ENCODE results near the gene LAMA2. TPM values are rescaled to one million over a fixed set of nuclear protein-coding genes. Genes with fewer than 3 reads are reported as not detected.

LAMA2 gene
- total RNA-seq, 1 donor from 2014 or later = 1.8 TPM

DNA sequence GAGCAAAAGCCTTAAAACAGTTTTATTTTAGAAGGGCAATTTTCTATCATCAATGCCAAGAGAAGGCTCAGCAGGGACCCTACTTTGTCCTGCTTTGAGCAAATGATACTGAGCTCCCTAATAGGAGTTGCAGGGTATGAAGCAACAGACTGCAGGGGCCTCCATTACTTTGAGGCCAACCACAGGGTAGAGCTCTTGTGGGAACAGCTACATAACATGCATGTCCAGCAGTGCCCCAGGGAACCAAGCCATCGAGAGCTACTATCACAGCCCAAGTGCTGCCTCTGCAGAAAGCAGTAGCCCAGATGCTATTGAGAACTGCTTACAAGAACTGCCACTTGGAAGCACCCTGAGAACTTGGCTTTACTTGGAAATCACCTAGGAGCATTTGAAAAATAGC lies 222.1 kb downstream of the LAMA2 start:
- Histone ChIP-seq H3K27me3 (ENCODE audit: insufficient read depth, low read length) (no peaks in the 10 kb centered on the region), H4K20me1 (ENCODE audit: insufficient read depth, low read length) (no peaks in the 10 kb centered on the region), H3K4me1 (ENCODE audit: insufficient read depth, low read length) (no peaks in the 10 kb centered on the region), H3K9ac (ENCODE audit: low read length) (no peak overlapping the region), H3K9me3 (ENCODE audit: insufficient read depth, low read depth, low read length) (no peaks in the 10 kb centered on the region), H3K79me2 (ENCODE audit: insufficient read depth, low read length) (no peaks in the 10 kb centered on the region), H3K4me3 (ENCODE audit: insufficient read depth, low read depth, low read length) (no peak overlapping the region), H3K27ac (ENCODE audit: low read depth, low read length) (no peak overlapping the region), H3K36me3 (ENCODE audit: insufficient read depth, low read length) (no peaks in the 10 kb centered on the region), H3K4me2 (ENCODE audit: low read length) (no peak overlapping the region), H2AFZ (ENCODE audit: low read depth, low read length) (no peak overlapping the region)
- DNase-seq (ENCODE audit: low read depth) = no peak
- Mint-ChIP-seq H3K4me1 (ENCODE audit: low read depth, unreplicated experiment) (no peaks in the 10 kb centered on the region), H3K4me3 (ENCODE audit: unreplicated experiment) (no peak overlapping the region), H3K9me3 (ENCODE audit: unreplicated experiment) (no peaks in the 10 kb centered on the region), H3K36me3 (ENCODE audit: low read depth, unreplicated experiment) (no peaks in the 10 kb centered on the region), H3K27ac (ENCODE audit: unreplicated experiment) (no peak overlapping the region), H3K27me3 (ENCODE audit: low read depth, unreplicated experiment) (no peaks in the 10 kb centered on the region)
- FAIRE-seq = no peak
- TF ChIP-seq EZH2 (IDR thresholded peaks at IDR 0.05; ENCODE audit: insufficient read depth, low read length) = no peak
- TF ChIP-seq, protein P1, sequence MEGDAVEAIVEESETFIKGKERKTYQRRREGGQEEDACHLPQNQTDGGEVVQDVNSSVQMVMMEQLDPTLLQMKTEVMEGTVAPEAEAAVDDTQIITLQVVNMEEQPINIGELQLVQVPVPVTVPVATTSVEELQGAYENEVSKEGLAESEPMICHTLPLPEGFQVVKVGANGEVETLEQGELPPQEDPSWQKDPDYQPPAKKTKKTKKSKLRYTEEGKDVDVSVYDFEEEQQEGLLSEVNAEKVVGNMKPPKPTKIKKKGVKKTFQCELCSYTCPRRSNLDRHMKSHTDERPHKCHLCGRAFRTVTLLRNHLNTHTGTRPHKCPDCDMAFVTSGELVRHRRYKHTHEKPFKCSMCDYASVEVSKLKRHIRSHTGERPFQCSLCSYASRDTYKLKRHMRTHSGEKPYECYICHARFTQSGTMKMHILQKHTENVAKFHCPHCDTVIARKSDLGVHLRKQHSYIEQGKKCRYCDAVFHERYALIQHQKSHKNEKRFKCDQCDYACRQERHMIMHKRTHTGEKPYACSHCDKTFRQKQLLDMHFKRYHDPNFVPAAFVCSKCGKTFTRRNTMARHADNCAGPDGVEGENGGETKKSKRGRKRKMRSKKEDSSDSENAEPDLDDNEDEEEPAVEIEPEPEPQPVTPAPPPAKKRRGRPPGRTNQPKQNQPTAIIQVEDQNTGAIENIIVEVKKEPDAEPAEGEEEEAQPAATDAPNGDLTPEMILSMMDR (IDR thresholded peaks at IDR 0.05; ENCODE audit: insufficient read depth, low read depth, low read length) = no peak

DNA sequence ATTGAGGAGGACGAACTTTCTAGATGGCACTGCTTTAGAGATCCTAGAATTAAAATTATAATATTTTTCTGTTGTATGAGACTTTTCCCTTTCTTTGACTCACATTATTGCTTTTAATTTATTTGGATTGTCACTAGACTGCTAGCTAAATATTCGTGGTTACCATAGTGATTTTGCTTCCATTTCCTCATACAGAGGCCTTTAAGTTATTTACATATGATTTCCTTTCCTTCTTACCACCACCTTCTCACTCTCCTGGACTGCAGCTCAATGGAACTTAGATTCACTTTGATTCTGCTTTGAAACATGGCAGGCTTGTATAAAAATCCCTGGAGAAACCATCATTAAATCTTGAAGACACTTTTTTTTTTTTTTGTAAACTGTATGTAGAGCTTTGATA lies 222.9 kb downstream of the LAMA2 start:
- Mint-ChIP-seq H3K27ac (ENCODE audit: unreplicated experiment) (no peak overlapping the region), H3K36me3 (ENCODE audit: low read depth, unreplicated experiment) (no peaks in the 10 kb centered on the region), H3K9me3 (ENCODE audit: unreplicated experiment) (no peaks in the 10 kb centered on the region), H3K4me3 (ENCODE audit: unreplicated experiment) (no peak overlapping the region), H3K4me1 (ENCODE audit: low read depth, unreplicated experiment) (no peaks in the 10 kb centered on the region), H3K27me3 (ENCODE audit: low read depth, unreplicated experiment) (no peaks in the 10 kb centered on the region)
- DNase-seq (ENCODE audit: low read depth) (no peak), FAIRE-seq (no peak)
- no peak overlapping the region for H3K27ac ChIP-seq (ENCODE audit: low read depth, low read length)
- no peaks in the 10 kb centered on the region for H3K36me3 ChIP-seq (ENCODE audit: insufficient read depth, low read length)
- H2AFZ ChIP-seq (ENCODE audit: low read depth, low read length) = no peak overlapping the region
- no peak overlapping the region for H3K9ac ChIP-seq (ENCODE audit: low read length)
- TF ChIP-seq, protein P1 (IDR thresholded peaks at IDR 0.05; ENCODE audit: insufficient read depth, low read depth, low read length) = no peak
- TF ChIP-seq EZH2 (IDR thresholded peaks at IDR 0.05; ENCODE audit: insufficient read depth, low read length) = no peak
- no peaks in the 10 kb centered on the region for H3K27me3 ChIP-seq (ENCODE audit: insufficient read depth, low read length)
- no peaks in the 10 kb centered on the region for H3K9me3 ChIP-seq (ENCODE audit: insufficient read depth, low read depth, low read length)
- no peaks in the 10 kb centered on the region for H3K4me1 ChIP-seq (ENCODE audit: insufficient read depth, low read length)
- H4K20me1 ChIP-seq (ENCODE audit: insufficient read depth, low read length) = no peaks in the 10 kb centered on the region
- no peak overlapping the region for H3K4me3 ChIP-seq (ENCODE audit: insufficient read depth, low read depth, low read length)
- H3K79me2 ChIP-seq (ENCODE audit: insufficient read depth, low read length) = no peaks in the 10 kb centered on the region
- H3K4me2 ChIP-seq (ENCODE audit: low read length) = no peak overlapping the region

DNA sequence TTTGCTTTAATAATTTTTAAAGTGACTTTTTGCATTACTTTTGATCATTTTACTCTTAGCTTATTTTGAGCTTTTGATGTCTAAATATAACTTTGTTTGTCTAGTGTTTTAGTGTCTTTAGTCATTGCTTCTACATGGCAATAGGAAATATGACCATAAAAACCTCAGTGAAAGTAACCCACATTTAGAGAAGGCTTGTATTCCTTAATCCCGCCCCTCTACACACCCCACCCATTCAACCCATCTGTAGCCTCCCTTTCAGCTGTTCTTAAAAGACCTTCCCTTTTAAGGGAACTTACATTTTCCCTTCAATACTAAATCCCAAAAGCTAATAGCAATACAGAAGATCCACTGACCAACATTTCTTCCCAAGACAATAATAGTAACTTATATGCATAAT lies 225.4 kb downstream of the LAMA2 start:
- FAIRE-seq (no peak), DNase-seq (ENCODE audit: low read depth) (no peak)
- Histone ChIP-seq H3K9me3 (ENCODE audit: insufficient read depth, low read depth, low read length) (no peaks in the 10 kb centered on the region), H3K27ac (ENCODE audit: low read depth, low read length) (no peak overlapping the region), H3K4me2 (ENCODE audit: low read length) (no peak overlapping the region), H3K4me3 (ENCODE audit: insufficient read depth, low read depth, low read length) (no peak overlapping the region), H3K4me1 (ENCODE audit: insufficient read depth, low read length) (no peaks in the 10 kb centered on the region), H3K27me3 (ENCODE audit: insufficient read depth, low read length) (no peaks in the 10 kb centered on the region), H3K79me2 (ENCODE audit: insufficient read depth, low read length) (no peaks in the 10 kb centered on the region), H3K9ac (ENCODE audit: low read length) (no peak overlapping the region), H3K36me3 (ENCODE audit: insufficient read depth, low read length) (no peaks in the 10 kb centered on the region), H2AFZ (ENCODE audit: low read depth, low read length) (no peak overlapping the region), H4K20me1 (ENCODE audit: insufficient read depth, low read length) (no peaks in the 10 kb centered on the region)
- Mint-ChIP-seq H3K4me3 (ENCODE audit: unreplicated experiment) (no peak overlapping the region), H3K27me3 (ENCODE audit: low read depth, unreplicated experiment) (no peaks in the 10 kb centered on the region), H3K4me1 (ENCODE audit: low read depth, unreplicated experiment) (no peaks in the 10 kb centered on the region), H3K36me3 (ENCODE audit: low read depth, unreplicated experiment) (no peaks in the 10 kb centered on the region), H3K9me3 (ENCODE audit: unreplicated experiment) (no peaks in the 10 kb centered on the region), H3K27ac (ENCODE audit: unreplicated experiment) (no peak overlapping the region)
- TF ChIP-seq, protein P1 (IDR thresholded peaks at IDR 0.05; ENCODE audit: insufficient read depth, low read depth, low read length) = no peak
- TF ChIP-seq EZH2 (IDR thresholded peaks at IDR 0.05; ENCODE audit: insufficient read depth, low read length) = no peak
